Lung (tissue), 12 donors: ENCODE results near the gene ATP12A. TPM values are rescaled to one million over a fixed set of nuclear protein-coding genes. Genes with fewer than 3 reads are reported as not detected.

Experiments used
- ATAC-seq: fragments of 200-7000 bp; cut with Tn5 transposase; one replicate; pipeline ENCODE4 v1.9.1; 2020; ENCODE audit warnings: moderate number of reproducible peaks; ENCODE audit not compliant: insufficient read depth, low FRiP score
- DNase-seq, 3 donors: peaks; one replicate each; pipeline ENCODE4 v3.0.0-alpha.2; 2013 to 2017
- H3K27ac ChIP-seq, 2 donors: one replicate each; pipeline ENCODE4 v1.5.1; 2013; ENCODE audit warnings: mild to moderate bottlenecking in 2 of 2, moderate library complexity in 2 of 2, control low read depth in 1 of 2, inconsistent platforms in 1 of 2, low read depth in 1 of 2, low read length in 1 of 2
- H3K27me3 ChIP-seq, 3 donors: one replicate each; pipeline ENCODE4 v1.5.1; 2013; ENCODE audit warnings: low read length in 2 of 3; ENCODE audit not compliant: control insufficient read depth in 3 of 3, insufficient read depth in 3 of 3
- H3K36me3 ChIP-seq, 4 donors: one replicate each; pipeline ENCODE4 v1.5.1; 2013; ENCODE audit warnings: low read length in 4 of 4, mild to moderate bottlenecking in 1 of 4, moderate library complexity in 1 of 4; ENCODE audit not compliant: control insufficient read depth in 4 of 4, insufficient read depth in 4 of 4
- H3K4me1 ChIP-seq, 5 donors: one replicate each; pipeline ENCODE4 v1.5.1; 2013; ENCODE audit warnings: low read length in 5 of 5, mild to moderate bottlenecking in 2 of 5, moderate library complexity in 1 of 5; ENCODE audit not compliant: control insufficient read depth in 5 of 5, insufficient read depth in 5 of 5
- H3K4me3 ChIP-seq: one replicate; pipeline ENCODE4 v1.5.1; 2013; ENCODE audit warnings: mild to moderate bottlenecking, control low read depth, moderate library complexity
- H3K9ac ChIP-seq, 2 donors: one replicate each; pipeline ENCODE4 v1.5.1; 2013; ENCODE audit warnings: low read length in 2 of 2, control low read depth in 1 of 2; ENCODE audit not compliant: insufficient read depth in 1 of 2
- H3K9me3 ChIP-seq, 4 donors: one replicate each; pipeline ENCODE4 v1.5.1; 2013; ENCODE audit warnings: low read length in 3 of 4, mild to moderate bottlenecking in 1 of 4, moderate library complexity in 1 of 4; ENCODE audit not compliant: control insufficient read depth in 4 of 4, insufficient read depth in 3 of 4
- WGBS, 2 donors: extraction: QIAGEN DNeasy Blood & Tissue Kit; methylation state at CpG; one replicate each; pipeline ENCODE4 v1.1.7; 2013; 5-methylcytosine and 5-hydroxymethylcytosine counted together
- polyA plus RNA-seq, 2 donors: library from polyadenylated mRNA; stranded (reverse); fragments of 200-250 nt; gene quantifications; one replicate each; pipeline ENCODE4 v1.2.1, GENCODE V29; 2013
- total RNA-seq, 2 donors: library from RNA; depleted of rRNA in 1 of 2; stranded (reverse); fragments of >200 nt in 1 of 2; gene quantifications; one replicate each; pipeline ENCODE4 v1.2.1, GENCODE V29; 2014 to 2021
- TF ChIP-seq, protein P1 (sequence below): IDR thresholded peaks from 2 replicates; pipeline ENCODE4 v1.5.1; 2012; ENCODE audit warnings: mild to moderate bottlenecking; ENCODE audit errors: control extremely low read depth, extremely low read depth
- donor health status: control.
- donor health status: control.
- donor health status: Bipolar disorder and iron deficiency.
- donor health status: healthy.
- donor health status: DM: yes; HTN: yes; CAD: no.

The ATP12A gene
- total and polyA plus RNA-seq, 4 donors, result 0.40 to 11.7 (median 2.2) TPM

DNA sequence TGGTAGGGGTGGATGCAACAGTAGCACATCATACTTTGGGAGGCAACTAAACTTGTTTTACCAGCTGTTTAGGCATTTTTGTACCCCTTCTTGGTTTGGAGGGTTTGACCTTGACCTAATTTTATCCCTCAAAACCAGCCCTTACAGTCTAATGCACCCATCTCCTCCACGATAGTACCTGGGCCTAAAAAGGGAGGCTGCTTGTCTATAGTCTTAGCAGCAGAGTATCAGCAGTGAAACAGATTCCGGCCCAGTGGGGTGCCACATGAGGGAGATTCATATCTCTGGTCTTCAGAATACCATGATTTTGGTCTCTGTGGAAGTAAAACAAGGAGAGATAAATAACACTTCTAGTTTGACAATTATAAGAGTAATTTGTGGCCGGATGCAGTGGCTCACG lies 39.5 kb upstream of the ATP12A start:
- Histone ChIP-seq H3K9ac (no peak overlapping the region), H3K36me3 (no peaks in the 10 kb centered on the region), H3K4me1 (peaks cover 0 to 6% (median 0%) of the 10 kb centered on the region in 5 donors), H3K27me3 (no peaks in the 10 kb centered on the region), H3K9me3 (no peaks in the 10 kb centered on the region), H3K4me3 (no peak overlapping the region), H3K27ac (no peak overlapping the region)
- TF ChIP-seq, protein P1, sequence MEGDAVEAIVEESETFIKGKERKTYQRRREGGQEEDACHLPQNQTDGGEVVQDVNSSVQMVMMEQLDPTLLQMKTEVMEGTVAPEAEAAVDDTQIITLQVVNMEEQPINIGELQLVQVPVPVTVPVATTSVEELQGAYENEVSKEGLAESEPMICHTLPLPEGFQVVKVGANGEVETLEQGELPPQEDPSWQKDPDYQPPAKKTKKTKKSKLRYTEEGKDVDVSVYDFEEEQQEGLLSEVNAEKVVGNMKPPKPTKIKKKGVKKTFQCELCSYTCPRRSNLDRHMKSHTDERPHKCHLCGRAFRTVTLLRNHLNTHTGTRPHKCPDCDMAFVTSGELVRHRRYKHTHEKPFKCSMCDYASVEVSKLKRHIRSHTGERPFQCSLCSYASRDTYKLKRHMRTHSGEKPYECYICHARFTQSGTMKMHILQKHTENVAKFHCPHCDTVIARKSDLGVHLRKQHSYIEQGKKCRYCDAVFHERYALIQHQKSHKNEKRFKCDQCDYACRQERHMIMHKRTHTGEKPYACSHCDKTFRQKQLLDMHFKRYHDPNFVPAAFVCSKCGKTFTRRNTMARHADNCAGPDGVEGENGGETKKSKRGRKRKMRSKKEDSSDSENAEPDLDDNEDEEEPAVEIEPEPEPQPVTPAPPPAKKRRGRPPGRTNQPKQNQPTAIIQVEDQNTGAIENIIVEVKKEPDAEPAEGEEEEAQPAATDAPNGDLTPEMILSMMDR, result no peak
- ATAC-seq (no peak), DNase-seq (no peak)
- 94 to 95% methylated on average over 4 of the region's 4 CpGs for WGBS, 2 donors

DNA sequence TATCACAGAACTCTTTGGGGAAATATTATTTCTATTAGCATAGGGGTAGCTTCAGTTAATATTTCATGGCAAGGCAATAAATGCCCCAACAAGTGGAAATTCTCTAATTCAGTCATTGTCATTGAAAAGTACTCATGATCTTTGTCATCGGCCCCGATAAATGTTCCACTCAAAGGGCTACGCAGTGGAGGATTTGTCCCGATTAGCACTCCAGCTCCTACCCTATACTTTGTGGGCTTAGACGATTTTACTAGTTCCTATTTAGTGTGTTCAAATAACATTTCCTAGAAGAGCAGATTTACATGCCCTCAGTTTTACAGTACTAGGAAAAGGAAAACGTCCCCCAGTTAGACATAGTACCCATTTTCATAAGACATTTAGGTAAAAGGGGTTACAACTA lies 38.0 kb upstream of the ATP12A start:
- no peaks in the 10 kb centered on the region for H3K27me3 ChIP-seq
- no peak overlapping the region for H3K4me3 ChIP-seq
- H3K27ac ChIP-seq, result no peak overlapping the region
- H3K9ac ChIP-seq, result no peak overlapping the region
- ATAC-seq (no peak), DNase-seq (no peak)
- peaks cover 0 to 6% (median 0%) of the 10 kb centered on the region in 5 donors for H3K4me1 ChIP-seq
- no peaks in the 10 kb centered on the region for H3K9me3 ChIP-seq
- H3K36me3 ChIP-seq, result no peaks in the 10 kb centered on the region
- WGBS, 2 donors, result 88 to 96% methylated on average over 6 of the region's 6 CpGs
- TF ChIP-seq, protein P1, result no peak

DNA sequence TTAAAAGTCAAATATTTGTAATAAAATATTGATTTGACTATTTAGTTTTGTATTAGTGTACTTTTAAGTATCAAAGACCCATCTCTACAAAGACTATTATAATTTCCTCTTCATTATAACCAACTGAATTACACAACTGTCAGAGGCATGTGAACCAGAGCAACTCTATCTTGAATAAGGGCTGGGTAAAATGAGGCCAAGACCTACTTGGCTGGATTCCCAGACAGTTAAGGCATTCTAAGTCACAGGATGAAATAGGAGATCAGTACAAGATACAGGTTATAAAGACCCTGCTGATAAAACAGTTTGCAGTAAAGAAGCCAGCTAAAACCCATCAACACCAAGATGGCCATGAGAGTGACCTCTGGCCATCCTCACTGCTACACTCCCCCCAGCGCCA lies 36.2 kb upstream of the ATP12A start:
- TF ChIP-seq, protein P1, result no peak
- no peak overlapping the region for H3K9ac ChIP-seq
- no peaks in the 10 kb centered on the region for H3K4me1 ChIP-seq
- no peaks in the 10 kb centered on the region for H3K9me3 ChIP-seq
- no peak overlapping the region for H3K4me3 ChIP-seq
- H3K27ac ChIP-seq, result no peak overlapping the region
- ATAC-seq, result no peak
- H3K36me3 ChIP-seq, result no peaks in the 10 kb centered on the region
- DNase-seq, result peak; percentile 22 to 77 (median 68)
- 78 to 90% methylated on average over 1 of the region's 1 CpG for WGBS, 2 donors
- H3K27me3 ChIP-seq, result no peaks in the 10 kb centered on the region

DNA sequence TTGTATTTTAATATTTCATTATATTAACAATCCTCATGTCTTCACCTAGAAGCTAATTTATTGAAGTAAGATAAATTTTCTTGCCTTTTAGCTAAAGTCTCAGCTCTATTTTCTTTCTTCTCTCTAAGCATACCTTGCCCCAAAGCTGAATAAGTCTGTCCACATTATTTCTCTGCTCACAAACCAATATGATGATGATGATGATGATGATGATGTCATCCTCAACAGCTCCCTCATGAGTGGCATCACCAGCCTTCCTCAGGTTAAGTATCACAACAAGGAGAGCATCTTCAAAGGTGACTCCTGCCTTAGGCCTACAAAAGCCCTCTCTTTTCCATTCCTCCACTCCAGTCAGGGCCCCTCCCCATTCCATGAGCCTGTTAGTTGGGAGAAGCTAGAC lies 31.9 kb upstream of the ATP12A start:
- Histone ChIP-seq H3K9ac (no peak overlapping the region), H3K4me3 (no peak overlapping the region), H3K9me3 (no peaks in the 10 kb centered on the region), H3K4me1 (peaks cover 0 to 20% (median 0%) of the 10 kb centered on the region in 5 donors), H3K27me3 (no peaks in the 10 kb centered on the region), H3K36me3 (no peaks in the 10 kb centered on the region), H3K27ac (no peak overlapping the region)
- TF ChIP-seq, protein P1, result no peak
- ATAC-seq (no peak), DNase-seq (no peak)
